NB4 (cell line): ENCODE measurements around the gene KIF18B.

Experiments used
- DNase-seq: peaks from one replicate; pipeline ENCODE4 v3.0.0; 2010; ENCODE audit warnings: low read depth
- H3K4me3 ChIP-seq: one replicate; pipeline ENCODE4 v1.5.1; 2011; ENCODE audit warnings: mild to moderate bottlenecking, low read depth, low read length, moderate library complexity
- MYC ChIP-seq: IDR thresholded peaks from 2 replicates; pipeline ENCODE4 v1.6.1; 2011; ENCODE audit warnings: low read depth, low read length
- POLR2A ChIP-seq: IDR thresholded peaks from 2 replicates; pipeline ENCODE4 v1.6.1; 2011; ENCODE audit warnings: mild to moderate bottlenecking; ENCODE audit not compliant: insufficient read length; ENCODE audit errors: extremely low read depth
- TF ChIP-seq, protein P1 (sequence below): IDR thresholded peaks from one replicate; pipeline ENCODE4 v1.5.1; 2012; ENCODE audit warnings: low read depth, low read length
- TF ChIP-seq, protein P2 (sequence below): IDR thresholded peaks from 2 replicates; pipeline ENCODE4 v1.6.1; 2011; ENCODE audit warnings: low read depth, low read length

KIF18B gene

GRCh38 chr17:44912763-44913544 lies 34.6 kb downstream of the KIF18B start:
- no peak for DNase-seq
- TF ChIP-seq, protein P1, sequence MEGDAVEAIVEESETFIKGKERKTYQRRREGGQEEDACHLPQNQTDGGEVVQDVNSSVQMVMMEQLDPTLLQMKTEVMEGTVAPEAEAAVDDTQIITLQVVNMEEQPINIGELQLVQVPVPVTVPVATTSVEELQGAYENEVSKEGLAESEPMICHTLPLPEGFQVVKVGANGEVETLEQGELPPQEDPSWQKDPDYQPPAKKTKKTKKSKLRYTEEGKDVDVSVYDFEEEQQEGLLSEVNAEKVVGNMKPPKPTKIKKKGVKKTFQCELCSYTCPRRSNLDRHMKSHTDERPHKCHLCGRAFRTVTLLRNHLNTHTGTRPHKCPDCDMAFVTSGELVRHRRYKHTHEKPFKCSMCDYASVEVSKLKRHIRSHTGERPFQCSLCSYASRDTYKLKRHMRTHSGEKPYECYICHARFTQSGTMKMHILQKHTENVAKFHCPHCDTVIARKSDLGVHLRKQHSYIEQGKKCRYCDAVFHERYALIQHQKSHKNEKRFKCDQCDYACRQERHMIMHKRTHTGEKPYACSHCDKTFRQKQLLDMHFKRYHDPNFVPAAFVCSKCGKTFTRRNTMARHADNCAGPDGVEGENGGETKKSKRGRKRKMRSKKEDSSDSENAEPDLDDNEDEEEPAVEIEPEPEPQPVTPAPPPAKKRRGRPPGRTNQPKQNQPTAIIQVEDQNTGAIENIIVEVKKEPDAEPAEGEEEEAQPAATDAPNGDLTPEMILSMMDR: no peak
- TF ChIP-seq, protein P2, sequence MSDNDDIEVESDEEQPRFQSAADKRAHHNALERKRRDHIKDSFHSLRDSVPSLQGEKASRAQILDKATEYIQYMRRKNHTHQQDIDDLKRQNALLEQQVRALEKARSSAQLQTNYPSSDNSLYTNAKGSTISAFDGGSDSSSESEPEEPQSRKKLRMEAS: no peak
- no peak for TF ChIP-seq POLR2A
- TF ChIP-seq MYC: no peak
- no peak overlapping the region for H3K4me3 ChIP-seq

DNA sequence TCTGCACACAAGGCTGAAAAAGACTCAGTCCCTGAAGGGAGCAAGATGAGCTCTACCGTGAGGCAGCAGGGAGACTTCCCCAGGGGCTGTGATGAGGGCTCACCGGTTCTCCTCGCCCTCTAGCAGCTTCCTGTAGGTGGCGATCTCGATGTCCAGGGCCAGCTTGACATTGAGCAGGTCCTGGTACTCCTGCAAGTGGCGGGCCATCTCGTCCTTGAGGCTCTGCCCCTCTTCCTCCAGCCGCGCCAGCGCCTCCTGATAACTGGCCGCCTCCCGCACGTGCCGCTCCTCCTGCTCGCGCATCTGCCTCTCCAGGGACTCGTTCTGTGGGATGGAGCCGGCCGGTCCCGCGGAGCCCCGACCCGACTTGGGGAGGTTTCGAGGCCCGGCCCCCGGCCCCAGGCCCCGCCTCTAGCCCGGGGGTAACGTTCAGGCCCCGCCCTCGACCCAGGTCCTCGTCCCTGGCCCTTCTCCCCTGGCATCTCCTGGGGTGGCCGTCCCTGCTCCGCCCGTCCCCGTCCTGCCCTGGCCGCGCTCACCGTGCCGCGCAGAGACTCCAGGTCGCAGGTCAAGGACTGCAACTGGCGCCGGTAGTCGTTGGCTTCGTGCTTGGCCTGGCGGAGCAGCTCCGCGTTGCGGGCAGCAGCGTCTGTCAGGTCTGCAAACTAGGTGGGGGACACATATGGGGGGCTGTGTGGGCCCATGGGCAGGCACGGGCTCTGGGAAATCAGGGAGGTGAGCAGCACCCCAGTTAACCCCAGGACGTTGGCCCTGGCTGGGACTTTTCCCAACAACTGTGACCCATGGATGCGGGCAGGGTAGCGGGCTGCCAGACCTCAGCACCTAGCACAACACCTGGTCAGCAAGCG lies 36.2 kb downstream of the KIF18B start:
- DNase-seq: peak; percentile 73

DNA sequence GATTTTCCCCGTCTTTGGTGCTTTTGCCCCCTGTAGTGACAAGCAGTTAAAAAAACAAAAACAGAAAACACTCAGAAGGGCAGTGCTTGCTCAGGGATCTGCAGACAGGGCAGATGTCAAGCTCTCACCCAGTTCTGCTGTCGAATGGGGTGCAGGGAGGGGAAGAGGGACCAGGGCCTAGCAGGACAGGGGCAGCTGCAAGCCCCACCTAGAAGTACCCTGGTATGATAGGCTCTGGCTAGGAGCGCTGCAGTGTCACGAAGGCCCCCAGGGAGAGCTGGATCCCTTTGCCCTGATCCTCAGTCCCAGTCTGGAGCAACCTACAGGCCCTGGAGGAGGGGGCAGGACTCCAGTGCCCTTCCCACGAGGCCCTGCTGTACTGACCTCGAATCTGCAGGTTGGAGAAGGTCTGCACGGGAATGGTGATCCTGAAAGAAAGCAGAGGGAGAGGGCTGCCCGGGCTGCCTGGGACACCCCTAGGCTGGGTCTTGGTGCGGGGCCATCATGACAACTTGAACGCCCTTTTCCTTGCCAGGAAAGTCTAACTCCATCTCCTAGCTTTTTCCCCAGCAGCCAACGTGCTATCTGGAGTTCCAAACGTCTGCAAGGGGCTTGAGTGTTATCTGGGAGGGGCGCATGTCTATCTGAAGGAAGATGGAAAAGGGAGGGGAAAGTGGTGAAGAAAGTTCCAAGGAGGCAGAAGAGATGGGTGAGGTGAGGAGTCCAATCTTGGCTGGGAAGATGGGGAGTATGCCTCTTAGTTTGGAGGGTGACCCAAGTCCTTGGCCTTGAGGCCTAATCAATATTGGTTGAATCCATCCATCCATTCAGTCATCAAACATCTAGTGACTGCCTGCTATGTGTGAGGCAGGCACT lies 37.1 kb downstream of the KIF18B start:
- no peak overlapping the region for H3K4me3 ChIP-seq
- TF ChIP-seq, protein P2: no peak
- TF ChIP-seq, protein P1: no peak
- TF ChIP-seq MYC: no peak
- no peak for TF ChIP-seq POLR2A

More for the DNA sequence above, 36.2 kb downstream of the KIF18B start:
- H3K4me3 ChIP-seq: no peak overlapping the region
- TF ChIP-seq MYC: no peak
- TF ChIP-seq, protein P1: peak; percentile 60

DNA sequence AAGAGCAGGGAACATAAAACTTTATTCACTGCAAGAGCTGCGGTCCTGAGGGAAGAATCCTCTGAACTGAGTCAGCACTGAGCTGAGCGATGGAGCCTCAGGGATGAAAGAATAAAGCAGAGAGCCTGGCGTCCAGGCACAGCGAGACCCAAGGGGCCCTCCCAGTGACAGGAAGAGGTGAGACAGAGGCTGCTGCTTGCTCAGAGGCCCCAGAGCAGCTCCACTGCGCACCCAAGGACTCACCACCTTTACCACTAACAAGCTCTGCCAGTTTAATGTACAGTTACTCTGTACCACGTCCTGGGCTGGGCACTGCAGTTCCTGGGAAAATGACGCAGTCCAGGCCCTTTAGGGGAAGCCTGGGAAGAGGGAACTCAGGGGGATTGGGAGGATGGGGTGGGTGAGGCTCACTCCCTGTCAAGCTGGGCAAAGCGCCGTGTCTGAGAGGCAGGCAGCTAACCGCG lies 37.9 kb downstream of the KIF18B start:
- H3K4me3 ChIP-seq: no peak overlapping the region
- TF ChIP-seq POLR2A (no peak), MYC (no peak)
- TF ChIP-seq, protein P1: no peak
- TF ChIP-seq, protein P2: no peak
- no peak for DNase-seq

More for the DNA sequence above, 37.1 kb downstream of the KIF18B start:
- no peak for DNase-seq

DNA sequence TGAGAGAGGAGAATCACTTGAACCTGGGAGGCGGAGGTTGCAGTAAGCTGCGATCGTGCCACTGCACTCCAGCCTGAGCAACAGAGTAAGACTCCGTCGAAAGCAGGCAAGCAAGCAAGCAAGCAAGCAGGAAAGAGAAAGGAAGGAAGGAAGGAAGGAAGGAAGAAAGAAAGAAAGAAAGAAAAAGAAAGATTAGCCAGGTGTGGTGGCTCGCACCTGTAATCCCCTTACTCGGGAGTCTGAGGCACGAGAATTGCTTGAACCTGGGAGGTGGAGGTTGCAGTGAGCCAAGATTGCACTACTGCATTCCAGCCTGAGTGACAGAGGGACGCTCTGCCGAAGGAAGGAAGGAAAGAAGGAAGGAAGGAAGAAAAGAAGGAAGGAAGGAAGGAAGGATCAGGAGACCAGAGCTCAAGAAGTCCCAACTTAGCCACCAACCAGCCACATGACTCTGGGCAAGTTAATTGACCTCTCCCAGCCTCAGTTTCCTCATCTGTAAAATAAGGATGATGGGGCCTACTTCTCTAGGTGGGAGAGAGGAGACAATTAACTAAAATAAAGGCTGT lies 38.7 kb downstream of the KIF18B start:
- H3K4me3 ChIP-seq: no peak overlapping the region
- TF ChIP-seq, protein P2: no peak
- TF ChIP-seq, protein P1: no peak
- TF ChIP-seq POLR2A (no peak), MYC (no peak)
- no peak for DNase-seq
